ENCODE measurements around the gene IFITM1. TPM values are rescaled to one million over a fixed set of nuclear protein-coding genes. Genes with fewer than 3 reads are reported as not detected.
A peak's percentile ranks its signal among the peaks of the same experiment; 100 is the strongest.

IFITM1 gene
- total RNA-seq, 2 experiments from 2014 or later, result 1,182 to 1,374 TPM

DNA sequence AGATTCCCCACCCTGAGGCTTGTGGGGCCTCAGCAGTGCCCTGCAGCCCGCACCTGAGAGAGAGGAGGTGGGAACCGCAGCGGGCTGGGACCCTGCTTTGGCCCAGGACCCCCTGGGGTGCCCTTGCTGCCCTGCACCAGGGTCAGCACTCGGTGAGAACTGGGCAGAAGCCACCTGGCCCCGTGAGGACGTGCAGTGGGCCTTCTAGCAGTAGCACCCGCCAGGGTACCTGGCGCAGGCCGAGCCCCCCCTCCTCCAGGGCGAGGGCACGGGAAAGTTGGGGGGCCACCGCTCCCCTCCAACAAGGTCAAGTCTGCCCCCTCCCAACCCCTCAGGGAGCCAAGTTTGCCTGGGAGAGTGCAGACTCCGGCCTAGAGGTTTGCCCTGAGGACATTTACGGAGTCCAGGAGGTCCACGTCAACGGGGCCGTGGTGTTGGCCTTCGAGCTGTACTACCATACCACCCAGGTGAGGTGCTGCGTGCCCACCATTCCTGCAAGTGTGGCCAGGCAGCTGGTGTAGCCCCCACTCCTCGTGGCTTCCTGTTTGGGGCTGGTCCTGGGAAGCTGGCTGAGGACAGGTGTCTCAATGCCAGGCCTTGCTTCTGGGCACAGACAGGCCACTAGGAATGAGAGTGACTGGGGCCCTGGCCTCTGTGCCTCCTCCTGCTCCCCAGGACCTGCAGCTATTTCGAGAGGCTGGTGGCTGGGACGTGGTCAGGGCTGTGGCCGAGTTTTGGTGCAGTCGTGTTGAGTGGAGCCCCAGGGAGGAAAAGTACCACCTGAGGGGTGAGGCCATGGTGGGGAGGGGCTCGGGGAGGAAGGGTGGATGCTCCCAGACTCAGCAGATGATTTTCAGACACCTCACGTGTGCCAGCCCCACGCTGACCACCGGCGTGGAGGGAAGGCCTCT, 21.4 kb upstream of the IFITM1 start:
- DNase-seq, result peak; percentile 44
- Mint-ChIP-seq H3K9me3 (no peaks in the 10 kb centered on the region), H3K4me1 (peaks cover 35% of the 10 kb centered on the region), H3K27me3 (no peaks in the 10 kb centered on the region), H3K27ac (peak overlapping the region; percentile 95), H3K36me3 (peaks cover 36% of the 10 kb centered on the region), H3K4me3 (peak overlapping the region; percentile 93)
- no peak for ATAC-seq (ENCODE audit: low read depth)
- POLR2A ChIA-PET, result interaction anchor here (0.7 to 16.3 kb wide), 8 partner anchors 9 to 85 kb away, joined by 3 to 336 read pairs (median 5); partner anchors contain the start of genes BET1L, IFITM2, NLRP6 and RIC8A

- Mint-ChIP-seq H3K4me3 (peak overlapping the region; percentile 28), H3K9me3 (no peaks in the 10 kb centered on the region), H3K27me3 (no peaks in the 10 kb centered on the region), H3K36me3 (peaks cover 30% of the 10 kb centered on the region), H3K27ac (no peak overlapping the region), H3K4me1 (peaks cover 44% of the 10 kb centered on the region)
- peak; percentile 36 for DNase-seq
- POLR2A ChIA-PET, result interaction anchor here (1.1 to 13.4 kb wide), 7 partner anchors 14 to 275 kb away, joined by 3 to 264 read pairs (median 4); partner anchors contain the start of genes BET1L, IFITM2, NLRP6 and RIC8A
- no peak for ATAC-seq (ENCODE audit: low read depth)
Measured at GRCh38 chr11:293271-293851, 20.5 kb upstream of the IFITM1 start.

GRCh38 chr11:293852-294661, 19.8 kb upstream of the IFITM1 start:
- H3K27ac Mint-ChIP-seq, result peak overlapping the region; percentile 76
- DNase-seq, result peak; percentile 29
- peaks cover 46% of the 10 kb centered on the region for H3K4me1 Mint-ChIP-seq
- H3K4me3 Mint-ChIP-seq, result peak overlapping the region; percentile 71
- no peaks in the 10 kb centered on the region for H3K9me3 Mint-ChIP-seq
- no peaks in the 10 kb centered on the region for H3K27me3 Mint-ChIP-seq
- H3K36me3 Mint-ChIP-seq, result peaks cover 30% of the 10 kb centered on the region
- POLR2A ChIA-PET, result interaction anchor here (0.6 to 13.4 kb wide), 8 partner anchors 14 to 282 kb away, joined by 3 to 264 read pairs (median 4); partner anchors contain the start of genes BET1L, NLRP6 and RIC8A
- ATAC-seq (ENCODE audit: low read depth), result no peak

DNA sequence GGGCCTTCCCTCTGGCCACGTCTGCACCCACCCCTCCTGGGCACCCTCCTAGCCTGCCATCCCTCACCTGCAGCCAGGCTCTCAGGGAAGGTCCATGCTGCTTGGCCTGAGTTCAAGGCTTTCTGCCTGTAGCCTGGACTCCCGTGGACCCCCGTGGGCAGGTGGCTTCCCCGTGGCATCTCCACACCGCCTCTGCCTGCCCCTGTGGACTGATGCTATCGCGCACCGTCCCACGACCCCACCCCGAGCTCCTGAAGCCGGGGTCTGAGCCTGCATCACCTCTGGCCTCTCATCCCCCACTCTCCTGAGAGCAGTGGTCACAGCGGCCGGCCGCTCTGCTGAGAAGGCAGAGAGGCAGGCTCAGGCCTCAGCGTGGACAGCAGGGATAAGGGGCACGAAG, 19.1 kb upstream of the IFITM1 start:
- POLR2A ChIA-PET, result interaction anchor here (0.6 to 13.4 kb wide), 7 partner anchors 8 to 281 kb away, joined by 3 to 264 read pairs (median 4); partner anchors contain the start of gene NLRP6
- no peaks in the 10 kb centered on the region for H3K9me3 Mint-ChIP-seq
- peaks cover 47% of the 10 kb centered on the region for H3K4me1 Mint-ChIP-seq
- H3K4me3 Mint-ChIP-seq, result peak overlapping the region; percentile 71
- peaks cover 29% of the 10 kb centered on the region for H3K36me3 Mint-ChIP-seq
- DNase-seq (peak; percentile 34), ATAC-seq (ENCODE audit: low read depth) (no peak)
- H3K27ac Mint-ChIP-seq, result peak overlapping the region; percentile 76
- no peaks in the 10 kb centered on the region for H3K27me3 Mint-ChIP-seq

DNA sequence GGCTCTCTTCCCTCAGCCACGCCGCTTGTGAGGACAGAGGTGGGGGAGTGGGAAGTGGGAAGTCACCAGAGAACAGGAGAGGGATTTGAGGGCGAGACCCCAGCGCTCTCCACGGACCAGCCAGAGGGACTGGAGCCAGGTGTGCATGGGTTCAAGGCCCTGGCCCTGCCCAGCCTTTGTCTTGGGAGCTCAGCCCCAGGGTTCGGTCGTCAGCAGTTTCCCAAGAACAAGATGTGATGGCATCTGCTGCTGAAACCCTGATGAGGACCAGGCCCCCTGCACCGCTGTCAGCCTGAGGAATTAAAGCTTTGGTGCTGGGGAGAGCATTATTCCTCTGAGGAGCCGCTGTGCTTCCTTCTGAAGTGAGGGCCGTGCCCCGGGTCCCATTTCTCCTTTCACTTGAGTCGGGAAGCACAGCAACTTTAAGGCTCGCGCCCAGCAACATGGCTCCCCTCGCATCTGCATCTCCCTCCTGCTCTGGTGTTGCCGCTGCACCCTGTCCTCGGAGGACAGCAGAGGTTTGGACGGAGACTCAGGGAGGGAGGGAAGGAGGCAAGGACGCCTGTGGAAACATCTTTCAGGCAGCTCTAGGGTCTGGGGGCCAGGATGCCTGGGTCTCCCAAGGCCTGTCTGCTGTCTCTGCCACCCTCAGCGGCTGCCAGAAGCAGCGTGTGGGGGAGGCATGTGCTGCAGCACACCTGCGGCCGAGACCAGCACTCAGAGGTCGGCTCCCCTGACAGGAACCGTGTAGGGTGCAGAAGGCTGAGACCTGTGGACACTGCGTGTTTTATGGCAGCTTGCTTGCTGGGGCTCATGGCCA, 18.3 kb upstream of the IFITM1 start:
- Mint-ChIP-seq H3K27me3 (peaks cover 5% of the 10 kb centered on the region), H3K9me3 (no peaks in the 10 kb centered on the region), H3K4me3 (peak overlapping the region; percentile 71), H3K36me3 (peaks cover 23% of the 10 kb centered on the region), H3K4me1 (peaks cover 52% of the 10 kb centered on the region), H3K27ac (peak overlapping the region; percentile 76)
- DNase-seq (peak; percentile 37), ATAC-seq (ENCODE audit: low read depth) (no peak)
- POLR2A ChIA-PET, result interaction anchor here (0.5 to 13.4 kb wide), 10 partner anchors 8 to 121 kb away, joined by 3 to 264 read pairs (median 4); partner anchors contain the start of genes IFITM2 and NLRP6

DNA sequence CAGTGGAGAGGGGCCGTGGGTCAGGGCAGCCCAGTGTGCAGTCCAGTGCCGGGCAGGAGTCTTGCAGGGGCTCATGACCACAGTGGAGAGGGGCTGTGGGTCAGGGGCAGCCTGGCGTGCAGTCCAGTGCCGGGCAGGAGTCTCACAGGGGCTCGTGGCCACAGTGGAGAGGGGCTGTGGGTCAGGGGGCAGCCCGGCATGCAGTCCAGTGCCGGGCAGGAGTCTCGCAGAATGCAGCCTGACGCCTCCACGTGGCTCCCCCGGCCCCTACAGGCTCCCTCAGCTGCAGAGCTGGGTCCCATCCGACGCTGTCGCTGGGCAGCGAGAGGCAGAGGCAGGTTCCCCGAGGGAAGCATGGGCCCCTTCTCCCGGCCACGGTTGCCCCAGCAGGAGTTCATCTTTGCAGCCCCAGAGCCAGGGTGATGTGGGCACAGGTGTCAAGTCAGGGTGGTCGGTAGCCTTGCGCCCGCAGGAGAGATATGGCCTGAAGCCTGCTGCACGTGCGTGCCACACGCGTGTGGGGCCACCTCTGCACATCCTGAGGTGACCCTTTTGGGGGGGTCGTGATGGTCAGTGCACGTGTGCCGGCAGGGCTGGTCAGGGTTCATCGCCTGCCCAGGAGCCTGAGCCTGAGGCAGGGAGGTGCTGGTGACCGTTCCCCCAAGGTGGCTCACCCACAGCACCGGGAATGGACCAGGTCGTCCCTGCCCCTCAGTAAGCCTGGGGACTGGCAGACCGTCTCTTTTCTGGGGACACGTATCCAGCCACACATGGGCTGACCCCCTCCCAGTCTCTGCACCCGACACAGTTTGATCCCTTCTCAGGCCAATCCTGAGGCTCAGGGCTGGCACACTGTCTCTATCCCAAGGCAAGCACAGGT, 17.4 kb upstream of the IFITM1 start:
- Mint-ChIP-seq H3K27me3 (peaks cover 6% of the 10 kb centered on the region), H3K36me3 (peaks cover 15% of the 10 kb centered on the region), H3K9me3 (no peaks in the 10 kb centered on the region), H3K4me3 (peak overlapping the region; percentile 73), H3K27ac (peak overlapping the region; percentile 90), H3K4me1 (peaks cover 50% of the 10 kb centered on the region)
- POLR2A ChIA-PET, result interaction anchor here (0.5 to 13.4 kb wide), 6 partner anchors 8 to 59 kb away, joined by 3 to 264 read pairs (median 4); partner anchors contain the start of gene NLRP6
- DNase-seq (peak; percentile 51), ATAC-seq (ENCODE audit: low read depth) (no peak)

- H3K9me3 Mint-ChIP-seq, result no peaks in the 10 kb centered on the region
- H3K4me3 Mint-ChIP-seq, result peak overlapping the region; percentile 73
- peaks cover 12% of the 10 kb centered on the region for H3K36me3 Mint-ChIP-seq
- peaks cover 50% of the 10 kb centered on the region for H3K4me1 Mint-ChIP-seq
- H3K27ac Mint-ChIP-seq, result peak overlapping the region; percentile 90
- DNase-seq (peak; percentile 75), ATAC-seq (ENCODE audit: low read depth) (peak; percentile 1)
- H3K27me3 Mint-ChIP-seq, result peaks cover 6% of the 10 kb centered on the region
- POLR2A ChIA-PET, result interaction anchor here (0.6 to 5.7 kb wide), 10 partner anchors 9 to 58 kb away, joined by 3 to 71 read pairs (median 7); partner anchors contain the start of genes IFITM2 and PGGHG
Measured at GRCh38 chr11:297051-297585, 16.7 kb upstream of the IFITM1 start.

- ATAC-seq (ENCODE audit: low read depth) (peak; percentile 67), DNase-seq (peak; percentile 84)
- Mint-ChIP-seq H3K27ac (peak overlapping the region; percentile 90), H3K27me3 (peaks cover 8% of the 10 kb centered on the region), H3K4me3 (peak overlapping the region; percentile 73), H3K9me3 (no peaks in the 10 kb centered on the region), H3K36me3 (peaks cover 8% of the 10 kb centered on the region), H3K4me1 (peaks cover 51% of the 10 kb centered on the region)
- POLR2A ChIA-PET, result interaction anchor here (0.6 to 5.7 kb wide), 17 partner anchors 9 to 150 kb away, joined by 3 to 71 read pairs (median 5); partner anchors contain the start of genes IFITM2, PGGHG and PSMD13
Measured at GRCh38 chr11:297586-298405, 16.0 kb upstream of the IFITM1 start.

- POLR2A ChIA-PET, result interaction anchor here (0.7 to 5.7 kb wide), 15 partner anchors 9 to 149 kb away, joined by 3 to 71 read pairs (median 5); partner anchors contain the start of genes IFITM2, NLRP6, PGGHG and PSMD13
- Mint-ChIP-seq H3K9me3 (no peaks in the 10 kb centered on the region), H3K4me1 (peaks cover 54% of the 10 kb centered on the region), H3K27me3 (peaks cover 8% of the 10 kb centered on the region), H3K36me3 (peaks cover 6% of the 10 kb centered on the region), H3K27ac (peak overlapping the region; percentile 90), H3K4me3 (peak overlapping the region; percentile 73)
- DNase-seq (peak; percentile 53), ATAC-seq (ENCODE audit: low read depth) (no peak)
Measured at GRCh38 chr11:298406-299065, 15.3 kb upstream of the IFITM1 start.
